GM12892 (cell line): ENCODE results near the gene C22orf15.

ENCODE experiments used
- DNase-seq: peaks from one replicate; pipeline ENCODE4 v3.0.0; 2011; ENCODE audit not compliant: insufficient read length
- FAIRE-seq: peaks from 2 replicates; lab custom pipeline; 2011; peaks lifted over from hg19 to GRCh38; lab: Jason Lieb, UNC
- POLR2A ChIP-seq: IDR thresholded peaks from 2 replicates; pipeline ENCODE4 v1.6.1; 2011; ENCODE audit warnings: low read depth, low read length, control low read depth
- POLR2AphosphoS5 ChIP-seq: IDR thresholded peaks from 2 replicates; pipeline ENCODE4 v1.6.1; 2011; ENCODE audit warnings: low read depth, low read length, control low read depth
- TAF1 ChIP-seq: IDR thresholded peaks from 2 replicates; pipeline ENCODE4 v1.6.1; 2011; ENCODE audit warnings: low read depth, mild to moderate bottlenecking, control low read depth, low read length, borderline replicate concordance

C22orf15 gene

GRCh38 chr22:23778577-23778900 is 15.7 kb downstream of the C22orf15 start:
- no peak for TF ChIP-seq POLR2AphosphoS5
- TF ChIP-seq POLR2A = no peak
- no peak for TF ChIP-seq TAF1
- FAIRE-seq (no peak), DNase-seq (no peak)

GRCh38 chr22:23779083-23779482 is 16.3 kb downstream of the C22orf15 start:
- FAIRE-seq (no peak), DNase-seq (no peak)
- no peak for TF ChIP-seq TAF1
- TF ChIP-seq POLR2A = no peak
- TF ChIP-seq POLR2AphosphoS5 = no peak

GRCh38 chr22:23779731-23780130 is 16.9 kb downstream of the C22orf15 start:
- no peak for DNase-seq
- FAIRE-seq = no peak
- no peak for TF ChIP-seq POLR2AphosphoS5
- TF ChIP-seq TAF1 = no peak
- TF ChIP-seq POLR2A = no peak

GRCh38 chr22:23780146-23780748 is 17.5 kb downstream of the C22orf15 start:
- no peak for DNase-seq
- FAIRE-seq = no peak
- TF ChIP-seq TAF1 = no peak
- no peak for TF ChIP-seq POLR2A
- no peak for TF ChIP-seq POLR2AphosphoS5

GRCh38 chr22:23781065-23781464 is 18.3 kb downstream of the C22orf15 start:
- DNase-seq = no peak
- FAIRE-seq = no peak
- no peak for TF ChIP-seq TAF1
- no peak for TF ChIP-seq POLR2AphosphoS5

- FAIRE-seq (no peak), DNase-seq (no peak)
- TF ChIP-seq TAF1 = no peak
- TF ChIP-seq POLR2AphosphoS5 = no peak
- TF ChIP-seq POLR2A = no peak
Measured at GRCh38 chr22:23781511-23782183, 18.9 kb downstream of the C22orf15 start.

GRCh38 chr22:23782252-23782651 is 19.5 kb downstream of the C22orf15 start:
- DNase-seq (no peak), FAIRE-seq (no peak)
- no peak for TF ChIP-seq TAF1
- TF ChIP-seq POLR2A = no peak
- no peak for TF ChIP-seq POLR2AphosphoS5

GRCh38 chr22:23782703-23783102 is 19.9 kb downstream of the C22orf15 start:
- DNase-seq (no peak), FAIRE-seq (no peak)
- TF ChIP-seq TAF1 (no peak), POLR2AphosphoS5 (no peak), POLR2A (no peak)

GRCh38 chr22:23783265-23784150 is 20.7 kb downstream of the C22orf15 start:
- FAIRE-seq (no peak), DNase-seq (no peak)
- TF ChIP-seq TAF1 (no peak), POLR2AphosphoS5 (no peak), POLR2A (no peak)

GRCh38 chr22:23784215-23784732 is 21.5 kb downstream of the C22orf15 start:
- FAIRE-seq (no peak), DNase-seq (no peak)
- TF ChIP-seq POLR2A (no peak), POLR2AphosphoS5 (no peak), TAF1 (no peak)

- no peak for FAIRE-seq
- no peak for DNase-seq
- TF ChIP-seq POLR2AphosphoS5 (no peak), POLR2A (no peak), TAF1 (no peak)
Measured at GRCh38 chr22:23786261-23786710, 23.5 kb downstream of the C22orf15 start.
